Activated CD4-positive, alpha-beta memory T cell treated with anti-CD3 and anti-CD28 coated beads for 36 hours (primary cell): Measurements from ENCODE around the gene S100A10. TPM values are rescaled to one million over a fixed set of nuclear protein-coding genes. Genes with fewer than 3 reads are reported as not detected.

Experiments
- CTCF ChIA-PET: fragments of 350-600 bp; sonication (Branson Sonifier 250); formaldehyde crosslinking; loops from one replicate; lab custom pipeline; 2021; ENCODE audit warnings: antibody characterized with exemption, inconsistent platforms; lab: Charles Lee
- POLR2A ChIA-PET: fragments of 350-600 bp; sonication (Branson Sonifier 250); formaldehyde crosslinking; loops from one replicate; lab custom pipeline; 2021; ENCODE audit warnings: antibody characterized with exemption; lab: Charles Lee
- DNase-seq: peaks from one replicate; pipeline ENCODE4 v3.0.0-alpha.2; 2020
- H3K27ac Mint-ChIP-seq: one replicate; pipeline ENCODE4 v1.8.0; 2021; ENCODE audit warnings: mixed read lengths
- H3K27me3 Mint-ChIP-seq: one replicate; pipeline ENCODE4 v1.8.0; 2021; ENCODE audit warnings: mixed read lengths
- H3K36me3 Mint-ChIP-seq: one replicate; pipeline ENCODE4 v1.8.0; 2021; ENCODE audit warnings: mixed read lengths
- H3K4me1 Mint-ChIP-seq: one replicate; pipeline ENCODE4 v1.8.0; 2021; ENCODE audit warnings: low read depth, mixed read lengths
- H3K4me3 Mint-ChIP-seq: one replicate; pipeline ENCODE4 v1.8.0; 2021; ENCODE audit warnings: mild to moderate bottlenecking, mixed read lengths
- H3K9me3 Mint-ChIP-seq: one replicate; pipeline ENCODE4 v1.8.0; 2021; ENCODE audit warnings: mixed read lengths
- intact Hi-C: fragments of 100-400 bp; cut with micrococcal nuclease; formaldehyde crosslinking; loops from one replicate; pipeline ENCODE4 v1.15.1; 2023
- total RNA-seq, 2 experiments: library from RNA; stranded (reverse); gene quantifications; one replicate each; pipeline ENCODE4 v1.2.3, GENCODE V29; 2021

Gene S100A10
- total RNA-seq, 2 experiments from 2014 or later: 257 to 270 TPM

- H3K27me3 Mint-ChIP-seq: no peaks in the 10 kb centered on the region
- POLR2A ChIA-PET: interaction anchor here (0.6 to 1.2 kb wide), 6 partner anchors 8 to 201 kb away, joined by 3 to 5 read pairs (median 4); partner anchors contain the start of gene S100A10
- CTCF ChIA-PET: interaction anchor here (1.0 to 30.4 kb wide), 5 partner anchors 10 to 52 kb away, joined by 3 to 587 read pairs (median 22); no protein-coding TSS in a partner anchor
- DNase-seq: no peak
- H3K4me1 Mint-ChIP-seq: peaks cover 75% of the 10 kb centered on the region
- peak overlapping the region; percentile 85 for H3K27ac Mint-ChIP-seq
- intact Hi-C loops: loop anchor here (2.0 kb wide), 2 partner anchors 17 to 49 kb away; no protein-coding TSS in a partner anchor
- no peaks in the 10 kb centered on the region for H3K9me3 Mint-ChIP-seq
- peaks cover 48% of the 10 kb centered on the region for H3K36me3 Mint-ChIP-seq
- no peak overlapping the region for H3K4me3 Mint-ChIP-seq
Measured at GRCh38 chr1:151985768-151986167, 7.9 kb downstream of the S100A10 start.

- no peaks in the 10 kb centered on the region for H3K9me3 Mint-ChIP-seq
- H3K4me1 Mint-ChIP-seq: peaks cover 72% of the 10 kb centered on the region
- POLR2A ChIA-PET: interaction anchor here (0.6 to 1.4 kb wide), 6 partner anchors 8 to 201 kb away, joined by 3 to 8 read pairs (median 4); partner anchors contain the start of gene S100A10
- CTCF ChIA-PET: interaction anchor here (1.0 to 30.4 kb wide), 5 partner anchors 10 to 52 kb away, joined by 3 to 587 read pairs (median 22); no protein-coding TSS in a partner anchor
- peak overlapping the region; percentile 8 for H3K4me3 Mint-ChIP-seq
- intact Hi-C loops: loop anchor here (2.0 kb wide), 2 partner anchors 16 to 50 kb away; no protein-coding TSS in a partner anchor
- H3K27ac Mint-ChIP-seq: peak overlapping the region; percentile 85
- peaks cover 50% of the 10 kb centered on the region for H3K36me3 Mint-ChIP-seq
- DNase-seq: peak; percentile 35
- no peaks in the 10 kb centered on the region for H3K27me3 Mint-ChIP-seq
Measured at GRCh38 chr1:151985270-151985669, 8.4 kb downstream of the S100A10 start.

- peaks cover 67% of the 10 kb centered on the region for H3K4me1 Mint-ChIP-seq
- CTCF ChIA-PET: interaction anchor here (1.2 to 30.4 kb wide), 7 partner anchors 11 to 391 kb away, joined by 3 to 587 read pairs (median 22); no protein-coding TSS in a partner anchor
- H3K27ac Mint-ChIP-seq: peak overlapping the region; percentile 85
- H3K27me3 Mint-ChIP-seq: no peaks in the 10 kb centered on the region
- H3K9me3 Mint-ChIP-seq: no peaks in the 10 kb centered on the region
- H3K4me3 Mint-ChIP-seq: peak overlapping the region; percentile 24
- POLR2A ChIA-PET: interaction anchor here (1.0 to 1.9 kb wide), 8 partner anchors 9 to 50 kb away, joined by 3 to 13 read pairs (median 6); partner anchors contain the start of gene S100A10
- H3K36me3 Mint-ChIP-seq: peaks cover 50% of the 10 kb centered on the region
- intact Hi-C loops: loop anchor here (1.0 to 2.0 kb wide), 6 partner anchors 10 to 50 kb away; no protein-coding TSS in a partner anchor
- DNase-seq: peak; percentile 74
Measured at GRCh38 chr1:151984313-151984956, 9.2 kb downstream of the S100A10 start.

GRCh38 chr1:151982300-151983005, 11.2 kb downstream of the S100A10 start:
- peak overlapping the region; percentile 46 for H3K27ac Mint-ChIP-seq
- H3K4me3 Mint-ChIP-seq: no peak overlapping the region
- H3K36me3 Mint-ChIP-seq: peaks cover 46% of the 10 kb centered on the region
- DNase-seq: no peak
- ChIA-PET CTCF (interaction anchor here (1.3 to 30.4 kb wide), 7 partner anchors 13 to 207 kb away, joined by 3 to 587 read pairs (median 11); no protein-coding TSS in a partner anchor), POLR2A (interaction anchor here (1.2 to 1.9 kb wide), 2 partner anchors 9 to 33 kb away, joined by 4 to 8 read pairs; no protein-coding TSS in a partner anchor)
- H3K27me3 Mint-ChIP-seq: no peaks in the 10 kb centered on the region
- intact Hi-C loops: no loop called here
- H3K9me3 Mint-ChIP-seq: no peaks in the 10 kb centered on the region
- H3K4me1 Mint-ChIP-seq: peaks cover 54% of the 10 kb centered on the region

- Mint-ChIP-seq H3K36me3 (peaks cover 40% of the 10 kb centered on the region), H3K4me3 (no peak overlapping the region)
Measured at GRCh38 chr1:151981178-151981525, 12.5 kb downstream of the S100A10 start.

GRCh38 chr1:151980287-151981177, 13.1 kb downstream of the S100A10 start:
- DNase-seq: no peak
- intact Hi-C loops: no loop called here
- H3K27ac Mint-ChIP-seq: no peak overlapping the region
- H3K9me3 Mint-ChIP-seq: no peaks in the 10 kb centered on the region
- H3K27me3 Mint-ChIP-seq: no peaks in the 10 kb centered on the region
- ChIA-PET POLR2A (no interaction called here), CTCF (interaction anchor here (2.2 to 30.4 kb wide), 4 partner anchors 13 to 47 kb away, joined by 11 to 587 read pairs (median 18); no protein-coding TSS in a partner anchor)
- peaks cover 34% of the 10 kb centered on the region for H3K36me3 Mint-ChIP-seq
- no peak overlapping the region for H3K4me3 Mint-ChIP-seq
- H3K4me1 Mint-ChIP-seq: peaks cover 40% of the 10 kb centered on the region

More at GRCh38 chr1:151981178-151981525, 12.5 kb downstream of the S100A10 start:
- intact Hi-C loops: no loop called here
- Mint-ChIP-seq H3K27me3 (no peaks in the 10 kb centered on the region), H3K9me3 (no peaks in the 10 kb centered on the region), H3K4me1 (peaks cover 46% of the 10 kb centered on the region), H3K27ac (no peak overlapping the region)
- CTCF ChIA-PET: interaction anchor here (2.2 to 30.4 kb wide), 4 partner anchors 14 to 47 kb away, joined by 11 to 587 read pairs (median 18); no protein-coding TSS in a partner anchor
- POLR2A ChIA-PET: no interaction called here
- DNase-seq: no peak

GRCh38 chr1:151978922-151979321, 14.7 kb downstream of the S100A10 start:
- Mint-ChIP-seq H3K4me3 (no peak overlapping the region), H3K4me1 (peaks cover 24% of the 10 kb centered on the region), H3K27me3 (no peaks in the 10 kb centered on the region), H3K9me3 (no peaks in the 10 kb centered on the region), H3K27ac (no peak overlapping the region), H3K36me3 (peaks cover 27% of the 10 kb centered on the region)
- ChIA-PET POLR2A (no interaction called here), CTCF (interaction anchor here (1.4 to 30.4 kb wide), 2 partner anchors 11 to 22 kb away, joined by 5 to 587 read pairs; no protein-coding TSS in a partner anchor)
- intact Hi-C loops: no loop called here
- DNase-seq: no peak

- intact Hi-C loops: no loop called here
- DNase-seq: no peak
- Mint-ChIP-seq H3K4me1 (peaks cover 20% of the 10 kb centered on the region), H3K4me3 (no peak overlapping the region), H3K36me3 (peaks cover 19% of the 10 kb centered on the region), H3K27me3 (no peaks in the 10 kb centered on the region), H3K9me3 (no peaks in the 10 kb centered on the region), H3K27ac (no peak overlapping the region)
- CTCF ChIA-PET: interaction anchor here (30.4 kb wide), 1 partner anchor 10 kb away, joined by 587 read pairs; no protein-coding TSS in a partner anchor
- POLR2A ChIA-PET: interaction anchor here (1.2 kb wide), 1 partner anchor 69 kb away, joined by 4 read pairs; the partner anchor contains the start of gene THEM4
Measured at GRCh38 chr1:151977662-151978230, 15.9 kb downstream of the S100A10 start.

GRCh38 chr1:151976858-151977257, 16.8 kb downstream of the S100A10 start:
- DNase-seq: no peak
- Mint-ChIP-seq H3K4me1 (peaks cover 24% of the 10 kb centered on the region), H3K27ac (no peak overlapping the region), H3K4me3 (no peak overlapping the region), H3K36me3 (peaks cover 11% of the 10 kb centered on the region), H3K9me3 (no peaks in the 10 kb centered on the region), H3K27me3 (no peaks in the 10 kb centered on the region)
- intact Hi-C loops: no loop called here
- CTCF ChIA-PET: interaction anchor here (1.6 to 30.4 kb wide), 4 partner anchors 9 to 58 kb away, joined by 3 to 587 read pairs (median 6); no protein-coding TSS in a partner anchor
- POLR2A ChIA-PET: interaction anchor here (1.2 kb wide), 1 partner anchor 68 kb away, joined by 4 read pairs; the partner anchor contains the start of gene THEM4

- POLR2A ChIA-PET: no interaction called here
- CTCF ChIA-PET: interaction anchor here (0.9 to 30.4 kb wide), 9 partner anchors 8 to 87 kb away, joined by 3 to 587 read pairs (median 4); partner anchors contain the start of genes S100A10 and THEM4
- DNase-seq: no peak
- intact Hi-C loops: no loop called here
- Mint-ChIP-seq H3K9me3 (no peaks in the 10 kb centered on the region), H3K36me3 (peaks cover 4% of the 10 kb centered on the region), H3K4me1 (peaks cover 23% of the 10 kb centered on the region), H3K4me3 (no peak overlapping the region), H3K27ac (no peak overlapping the region), H3K27me3 (no peaks in the 10 kb centered on the region)
Measured at GRCh38 chr1:151976015-151976343, 17.7 kb downstream of the S100A10 start.
